ENCODE measurements around the gene NXNL1.

The NXNL1 gene

DNA sequence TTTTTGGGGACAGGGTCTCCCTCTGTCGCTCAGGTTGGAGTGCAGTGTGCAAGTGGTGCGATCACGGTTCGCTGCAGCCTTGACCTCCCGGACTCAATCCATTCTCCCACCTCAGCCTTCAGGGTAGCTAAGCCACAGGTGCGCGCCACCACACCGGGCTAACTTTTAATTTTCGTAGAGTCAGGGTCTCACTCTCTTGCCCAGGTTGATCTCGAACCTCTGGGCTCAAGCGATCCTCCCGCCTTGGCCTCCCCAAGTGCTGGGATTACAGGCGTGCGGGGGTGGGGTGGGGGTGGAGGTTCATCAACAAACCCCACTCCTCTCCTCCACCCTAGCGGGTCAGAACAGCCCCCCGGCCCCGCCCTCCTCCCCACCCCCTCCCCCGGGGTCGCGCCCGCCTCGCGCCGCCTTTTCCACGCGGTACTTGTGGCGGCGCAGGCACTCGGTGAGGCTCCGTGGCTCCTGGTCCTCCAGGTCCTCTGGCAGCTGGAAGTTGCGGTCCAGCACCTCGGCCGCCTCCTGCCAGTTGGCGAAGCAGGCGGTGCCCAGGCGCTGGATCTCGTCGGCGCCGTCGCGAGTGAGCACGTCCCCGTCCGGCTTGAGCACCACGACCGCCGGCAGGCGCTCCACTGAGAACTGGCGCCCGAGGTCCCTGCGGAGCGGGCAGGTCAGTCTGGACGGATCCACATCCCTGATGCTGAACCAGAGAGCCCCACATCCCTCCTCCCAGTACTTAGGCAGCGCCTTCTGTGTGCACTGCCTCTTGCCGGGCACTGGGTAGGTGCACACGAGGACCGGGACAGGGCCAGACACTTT is 5.2 kb downstream of the NXNL1 start:
- DNase-seq, result no peak

DNA sequence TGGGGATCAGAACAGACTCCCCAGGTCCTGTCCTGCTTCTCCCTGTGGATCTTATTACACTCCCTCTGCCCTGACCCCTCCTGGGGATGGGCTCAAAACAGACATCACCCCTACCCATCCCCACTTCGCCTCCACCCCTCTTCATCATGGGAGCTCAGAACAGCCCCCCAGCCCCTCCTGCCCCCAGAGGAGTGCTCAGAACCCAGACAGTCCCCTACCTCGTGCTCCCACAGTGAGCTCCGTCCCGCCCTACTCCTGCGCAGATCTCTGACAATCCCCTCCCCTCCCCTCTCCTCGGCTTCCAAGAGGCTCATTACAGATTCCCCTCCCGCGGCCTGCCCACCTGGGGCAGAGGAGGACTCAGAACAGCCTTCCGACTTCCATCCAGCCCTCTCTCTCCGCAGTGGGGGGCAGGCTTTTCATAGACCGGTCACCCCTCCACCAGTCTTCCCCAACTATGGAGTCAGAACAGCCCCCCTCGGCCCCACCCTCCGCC is 6.1 kb downstream of the NXNL1 start:
- DNase-seq, result no peak

DNA sequence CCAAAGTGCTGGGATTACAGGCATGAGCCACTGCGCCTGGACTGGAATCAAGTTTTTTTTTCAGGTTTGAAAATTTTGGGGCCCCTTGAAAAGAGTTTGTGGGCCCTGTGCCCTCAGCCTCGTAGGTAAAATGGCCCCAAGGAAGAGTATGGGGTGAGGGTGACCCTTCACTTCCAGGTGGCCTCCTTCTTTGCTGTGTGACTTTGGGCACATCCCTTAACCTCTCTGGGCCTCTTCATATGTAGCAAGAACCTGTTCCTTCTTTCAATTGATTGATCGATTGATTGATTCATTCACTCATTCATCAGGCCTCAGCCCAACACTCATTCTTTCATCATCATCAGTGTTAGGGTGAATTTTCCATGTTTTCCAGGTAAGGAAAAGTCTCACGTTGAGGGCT is 8.9 kb downstream of the NXNL1 start:
- DNase-seq, result no peak

DNA sequence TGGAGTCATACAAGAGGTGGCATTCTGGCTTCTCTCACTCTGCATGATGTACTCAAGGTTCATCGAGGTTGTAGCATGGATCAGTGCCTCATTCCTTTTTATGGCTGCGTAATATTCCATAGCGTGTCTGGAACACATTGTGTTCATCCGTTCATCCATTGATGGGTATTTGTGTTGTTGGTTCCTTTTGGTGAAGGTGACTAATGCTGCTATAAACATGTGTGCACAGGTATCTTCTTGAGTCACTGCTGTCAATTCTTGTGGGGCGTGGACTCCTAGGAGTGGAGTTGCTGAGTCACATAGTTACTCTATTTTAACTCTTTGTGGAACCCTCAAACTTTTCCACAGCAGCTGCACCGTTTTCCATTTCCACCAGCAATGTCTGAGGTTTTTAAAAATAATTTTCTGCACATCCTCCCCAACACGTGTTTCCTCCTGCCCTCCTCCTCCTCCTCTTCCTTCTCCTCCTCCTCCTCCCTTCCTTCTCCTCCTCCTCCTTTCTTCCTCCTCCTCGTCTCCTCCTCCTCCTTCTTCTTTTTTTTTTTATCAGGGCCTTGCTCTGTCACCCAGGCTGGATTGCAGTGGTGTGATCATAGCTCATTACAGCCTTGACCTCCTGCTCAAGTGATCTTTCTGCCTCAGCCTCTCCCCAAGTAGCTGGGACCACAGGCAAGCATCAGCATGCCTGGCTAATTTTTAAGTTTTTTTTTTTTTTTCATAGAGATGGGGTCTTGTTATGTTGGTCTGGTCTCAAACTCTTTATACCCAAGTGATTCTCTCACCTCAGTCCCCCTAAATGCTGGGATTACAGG is 10.3 kb downstream of the NXNL1 start:
- peak; percentile 25 for DNase-seq

DNA sequence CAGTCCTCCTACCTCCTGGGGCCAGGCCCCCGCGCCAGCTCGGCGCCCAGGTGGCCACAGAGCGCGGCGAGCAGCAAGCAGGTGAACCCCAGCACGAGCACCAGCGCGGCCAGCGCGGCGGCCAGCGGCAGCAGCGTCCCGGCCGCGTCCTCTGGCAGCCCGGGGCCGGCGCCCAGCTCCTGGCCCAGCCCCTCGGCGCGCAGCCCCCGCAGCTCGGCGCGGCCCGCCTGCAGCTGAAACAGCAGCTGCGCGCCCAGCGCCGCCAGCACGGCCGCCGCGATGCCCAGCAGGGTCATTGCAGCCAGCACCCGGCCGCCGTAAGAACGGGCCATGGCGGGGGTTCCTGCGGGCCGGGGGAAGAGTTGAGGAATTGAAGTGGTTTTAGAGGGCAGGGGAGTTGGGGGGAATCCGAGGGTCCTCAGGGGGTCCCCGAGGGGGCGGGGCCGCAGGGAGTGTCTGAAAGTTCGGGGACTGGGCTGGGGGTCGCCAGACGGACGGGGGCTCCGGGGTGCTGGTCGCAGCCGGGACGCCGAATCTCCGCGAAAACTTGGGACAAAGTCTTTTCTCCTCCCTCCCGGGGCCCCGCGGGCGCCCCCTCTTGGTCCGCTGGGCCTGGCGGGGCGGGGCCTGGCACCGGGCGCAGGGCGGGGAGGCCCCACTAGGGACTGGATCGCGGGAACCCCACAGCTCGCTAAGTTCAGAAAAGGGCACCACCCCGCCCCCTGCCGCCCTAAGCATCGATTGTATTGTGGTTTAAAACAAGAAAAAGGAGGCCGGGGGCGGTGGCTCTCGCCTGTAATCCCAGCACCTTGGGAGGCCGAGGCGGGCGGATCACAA is 12.4 kb downstream of the NXNL1 start, which contains the start of gene TMEM221:
TSS of gene TMEM221 (minus strand) at position 538 of the 837 bp plus-strand sequence. CDS start at position 332, 206 bp downstream.
- DNase-seq, result peak; percentile 24

DNA sequence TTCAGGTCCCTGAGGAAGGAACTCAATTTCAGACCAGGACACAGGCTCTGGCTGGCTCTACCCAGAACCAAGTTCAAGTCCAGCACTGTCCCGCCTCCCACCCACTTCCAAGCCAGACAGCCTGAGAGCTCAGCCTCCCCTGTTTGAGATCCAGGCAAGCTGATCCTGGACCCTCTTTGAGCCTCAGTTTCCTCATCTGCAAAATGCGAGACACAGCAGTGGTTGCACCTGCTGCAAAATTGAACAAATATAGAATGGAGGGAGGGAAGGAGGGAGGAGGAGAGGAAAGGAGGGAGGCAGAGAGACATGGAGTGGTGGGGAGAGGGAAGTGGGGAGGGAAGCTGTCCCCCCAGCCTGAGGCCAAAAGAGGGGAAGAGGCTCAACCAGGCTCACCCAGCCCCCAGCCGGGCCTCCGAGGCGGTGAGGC is 13.0 kb downstream of the NXNL1 start:
- DNase-seq, result no peak

DNA sequence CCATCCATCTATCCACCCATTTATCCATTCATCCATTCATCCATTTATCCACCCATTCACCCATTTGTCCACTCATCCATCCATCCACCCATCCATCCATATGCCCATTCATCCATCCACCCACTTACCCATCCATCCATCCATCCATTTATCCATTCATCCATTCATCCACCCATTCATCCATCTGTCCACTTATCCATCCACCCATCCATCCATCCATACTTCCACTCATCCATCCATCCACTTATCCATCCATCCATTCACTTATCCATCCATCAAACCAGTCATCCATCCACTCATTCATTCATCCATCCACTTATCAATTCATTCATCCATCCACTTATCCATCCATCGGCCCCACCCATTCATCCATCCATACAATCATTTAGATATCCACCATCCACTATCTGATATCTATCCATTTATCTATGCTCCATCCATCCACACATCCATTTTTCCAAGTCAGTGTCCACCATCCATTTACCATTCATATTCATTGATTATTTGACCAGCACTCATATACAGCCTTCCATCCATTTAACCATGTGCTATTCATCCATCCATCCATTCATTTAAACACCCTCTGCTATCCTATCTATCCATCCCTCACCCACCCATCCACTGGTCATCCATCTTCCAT is 15.1 kb downstream of the NXNL1 start:
- no peak for DNase-seq

DNA sequence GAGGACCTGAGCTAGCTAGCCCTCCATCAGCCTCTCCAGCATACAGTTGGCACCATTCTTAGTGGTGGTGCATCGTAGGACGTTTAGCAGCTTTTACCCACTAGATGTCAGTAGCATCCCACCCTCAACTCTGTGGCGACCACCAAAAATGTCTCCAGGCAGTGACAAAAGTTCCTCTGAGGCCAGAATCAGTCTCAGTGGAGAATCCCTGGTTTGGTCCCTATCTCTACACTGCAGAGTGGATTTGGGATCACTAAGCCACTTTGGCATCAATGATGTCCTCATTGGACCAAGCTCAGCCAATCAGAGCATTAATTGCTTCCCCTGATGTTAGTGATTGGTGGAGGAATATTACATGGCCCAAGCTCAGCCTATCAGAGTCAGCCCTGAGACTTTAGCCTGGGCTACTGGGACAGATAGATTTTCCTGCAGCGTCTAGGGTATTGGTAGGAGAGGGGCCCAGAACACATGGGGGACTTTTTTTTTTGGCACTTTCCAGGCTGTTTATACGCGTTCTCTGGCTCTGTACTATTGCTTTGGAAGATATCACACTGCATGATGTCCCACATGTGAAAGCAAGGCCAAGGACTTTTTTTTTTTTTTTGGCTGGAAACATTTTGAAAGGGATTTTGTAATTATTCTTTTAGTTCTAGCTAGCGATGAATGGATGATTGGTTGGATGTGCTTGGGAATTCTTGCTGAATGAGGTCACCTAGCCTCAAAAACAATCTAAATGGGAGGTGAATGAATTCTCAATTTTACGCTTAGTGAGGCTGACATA is 19.3 kb downstream of the NXNL1 start:
- DNase-seq, result no peak

DNA sequence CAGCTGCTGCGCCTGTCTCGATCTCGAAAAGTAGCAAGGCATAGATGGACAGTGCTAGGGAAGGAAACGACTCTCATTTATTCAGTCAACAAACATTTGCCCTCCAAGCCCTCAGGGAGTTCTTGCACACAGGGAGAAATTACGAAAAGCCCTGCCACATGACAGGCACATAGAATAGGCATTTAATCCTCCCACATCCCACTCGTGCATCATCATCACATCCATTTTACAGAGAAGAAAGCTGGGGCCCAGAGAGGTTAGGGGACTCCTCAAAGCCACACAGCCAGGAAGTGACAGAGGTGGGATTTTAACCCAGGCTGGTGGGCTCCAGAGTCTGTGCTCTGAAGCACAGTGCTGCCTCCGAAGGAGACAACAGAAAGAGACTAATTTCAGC is 23.9 kb downstream of the NXNL1 start:
- DNase-seq, result peak; percentile 26

DNA sequence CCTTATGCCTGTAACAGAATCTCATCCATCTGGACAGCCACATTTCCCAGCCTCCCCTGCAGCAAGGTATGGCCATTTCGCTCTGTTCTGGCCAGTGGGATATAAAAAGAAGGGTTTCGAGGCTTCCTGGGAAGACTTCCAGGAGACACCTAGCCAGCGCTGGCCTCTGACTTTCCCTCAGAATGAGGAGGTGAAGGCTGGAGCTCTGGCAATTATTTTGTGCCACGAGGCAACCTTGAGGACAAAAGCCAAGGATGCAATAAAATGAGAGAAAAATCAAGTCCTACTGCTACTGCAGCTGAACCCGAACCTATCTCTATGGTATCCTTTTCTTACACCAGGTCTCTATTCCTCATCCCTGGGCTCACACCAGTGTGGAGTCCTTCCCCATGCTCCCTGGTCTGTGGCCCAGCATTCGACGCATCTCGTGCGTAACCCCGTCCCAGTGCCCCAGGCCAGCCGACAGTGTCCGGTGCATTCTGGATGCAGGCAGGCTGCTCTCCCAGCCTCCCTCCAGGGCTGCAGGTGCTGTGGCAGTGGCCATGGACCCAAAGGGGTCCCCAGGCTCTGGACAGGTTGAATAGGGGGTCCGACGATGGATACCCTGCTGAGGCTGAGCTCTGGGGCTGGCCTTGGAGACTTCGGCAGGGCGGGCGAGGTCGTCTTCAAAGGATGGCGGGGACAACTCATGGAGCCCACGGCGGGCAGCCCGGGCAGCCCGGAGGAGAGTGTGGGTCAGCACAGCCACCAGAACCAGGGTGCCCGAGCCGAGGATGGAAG is 24.4 kb downstream of the NXNL1 start:
- DNase-seq, result no peak

DNA sequence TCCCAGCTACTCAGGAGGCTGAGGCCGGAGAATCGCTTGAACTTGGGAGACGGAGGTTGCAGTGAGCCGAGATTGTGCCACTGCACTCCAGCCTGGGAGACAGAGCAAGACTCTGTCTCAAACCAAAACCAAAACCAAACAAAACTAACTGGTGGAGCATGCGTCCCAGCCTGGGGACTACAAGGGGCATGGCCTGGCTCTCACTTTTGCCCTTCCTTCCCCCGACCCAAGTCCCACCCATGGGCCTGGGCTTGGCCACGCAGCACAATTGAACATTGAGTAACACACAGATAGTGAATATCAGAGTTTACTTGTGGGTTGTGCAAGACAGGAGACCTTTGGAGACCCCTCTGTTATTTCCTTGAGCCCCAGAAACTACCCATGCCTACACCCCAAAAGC is 25.5 kb downstream of the NXNL1 start:
- DNase-seq, result no peak

DNA sequence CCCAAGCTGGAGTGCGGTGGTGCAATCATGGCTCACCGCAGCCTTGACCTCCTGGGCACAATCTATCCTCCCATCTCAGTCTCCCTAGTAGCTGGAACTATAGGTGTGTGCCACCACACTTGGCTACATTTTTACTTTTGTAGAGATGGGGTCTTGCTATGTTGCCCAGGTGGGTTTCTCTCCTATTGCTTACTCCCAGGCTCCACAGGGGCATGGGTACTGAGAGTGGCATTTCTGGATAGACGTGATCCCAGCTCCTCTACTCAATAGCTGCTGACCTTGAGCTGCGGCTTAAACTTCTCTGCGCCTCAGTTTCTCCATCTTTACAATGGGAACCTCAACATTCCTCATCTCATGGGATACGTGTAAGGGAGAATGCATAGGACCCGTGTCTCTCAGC is 29.3 kb downstream of the NXNL1 start:
- no peak for DNase-seq

DNA sequence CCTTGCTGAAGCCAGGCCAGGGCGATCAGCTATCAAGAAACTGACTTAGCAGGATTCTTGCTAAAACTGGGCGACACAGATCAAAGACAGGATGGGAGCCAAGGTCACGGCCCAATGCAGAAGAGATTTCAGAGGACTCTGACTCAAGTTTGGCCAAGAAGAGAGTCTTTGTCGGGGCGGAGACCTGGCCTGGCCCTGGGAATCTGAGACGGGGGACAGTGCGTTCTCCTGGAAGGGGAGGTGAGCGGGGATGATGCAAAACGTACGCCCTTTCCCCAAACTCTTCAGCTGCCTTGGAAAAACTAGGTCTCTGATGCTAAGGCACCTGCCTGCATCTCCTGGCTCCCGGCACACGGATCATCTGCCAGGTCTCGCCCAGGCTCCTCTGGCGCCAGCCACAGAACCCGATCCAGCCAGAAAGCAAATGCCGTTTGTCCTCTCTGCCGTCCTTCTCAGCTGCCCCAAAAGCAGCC is 31.0 kb downstream of the NXNL1 start:
- DNase-seq, result no peak

DNA sequence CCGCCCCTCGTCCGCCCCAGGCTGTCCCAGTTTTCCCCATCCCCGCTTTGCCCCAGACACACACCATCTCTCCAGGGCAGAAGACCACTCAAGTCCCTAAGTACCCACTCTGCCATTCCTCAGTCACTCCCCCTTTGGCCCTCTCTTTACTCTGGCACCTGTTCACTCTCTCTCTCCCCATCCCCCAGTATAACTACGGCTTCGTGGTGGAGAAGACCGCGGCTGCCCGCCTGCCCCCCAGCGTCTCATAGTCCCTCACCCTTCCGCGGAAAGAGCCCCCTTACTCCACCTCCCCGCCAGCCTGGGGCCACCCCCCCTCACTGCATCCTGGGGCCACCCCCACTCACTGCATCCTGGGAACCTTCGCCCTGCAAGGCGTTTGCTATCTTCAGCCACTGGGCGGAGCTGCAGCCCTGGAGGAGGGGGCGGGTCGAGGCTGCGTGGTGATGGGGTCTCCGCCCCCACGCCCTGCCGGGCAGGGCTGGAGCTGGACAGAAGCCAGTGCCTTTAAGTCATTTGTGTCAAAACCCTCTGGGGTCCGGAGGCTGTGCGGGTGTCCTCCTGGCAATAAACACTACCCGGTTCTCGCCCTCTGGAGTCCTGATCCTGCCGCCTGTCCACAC is 35.9 kb downstream of the NXNL1 start:
- DNase-seq, result no peak

DNA sequence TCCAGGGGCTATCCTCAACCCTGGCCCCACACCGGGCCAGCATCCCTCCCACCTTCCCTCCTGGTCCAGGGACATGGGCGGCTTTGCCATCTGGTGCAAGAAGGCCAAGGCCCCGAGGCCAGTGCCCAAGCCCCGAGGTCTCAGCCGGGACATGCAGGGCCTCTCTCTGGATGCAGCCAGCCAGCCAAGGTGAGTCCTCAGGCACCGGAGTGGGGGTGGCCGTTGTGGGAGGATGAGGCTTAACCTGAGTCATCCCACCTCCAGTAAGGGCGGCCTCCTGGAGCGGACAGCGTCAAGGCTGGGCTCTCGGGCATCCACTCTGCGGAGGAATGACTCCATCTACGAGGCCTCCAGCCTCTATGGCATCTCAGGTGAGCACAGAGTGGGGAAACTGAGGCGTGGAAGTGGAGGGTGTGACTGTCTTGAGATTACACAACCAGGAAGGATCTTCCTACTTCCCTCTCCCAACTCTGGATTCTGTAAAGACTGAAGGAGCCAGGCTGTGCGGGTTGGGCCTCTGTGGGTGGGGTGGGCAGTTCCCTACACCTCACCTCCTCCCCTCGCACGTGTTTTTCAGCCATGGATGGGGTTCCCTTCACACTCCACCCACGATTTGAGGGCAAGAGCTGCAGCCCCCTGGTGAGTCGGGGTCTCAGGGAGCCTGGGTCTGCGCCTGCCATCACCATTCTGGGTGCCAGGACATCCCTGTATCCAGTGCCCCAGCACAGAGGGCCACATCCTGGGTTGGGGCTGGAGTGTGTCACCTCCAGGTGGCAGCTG is 37.1 kb downstream of the NXNL1 start:
- DNase-seq, result no peak

DNA sequence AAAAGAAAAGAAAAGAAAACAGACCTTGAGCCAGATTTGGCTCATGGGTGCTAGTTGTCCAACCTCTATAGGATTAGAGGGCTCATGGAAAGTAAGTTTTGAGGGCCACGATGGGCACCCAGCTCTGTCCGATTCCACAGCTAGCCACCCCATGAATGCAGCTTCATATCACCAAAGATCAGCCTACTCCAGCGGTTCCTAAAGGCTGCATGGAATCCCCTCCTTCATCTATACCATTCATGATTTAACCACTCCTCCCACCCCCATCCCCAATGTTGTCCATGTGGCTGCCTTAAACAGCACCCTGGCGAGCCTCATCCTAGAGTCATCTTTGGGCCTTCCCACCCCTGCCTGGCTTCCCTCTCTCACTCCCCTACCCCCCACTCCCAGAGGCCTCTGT is 38.8 kb downstream of the NXNL1 start:
- no peak for DNase-seq

DNA sequence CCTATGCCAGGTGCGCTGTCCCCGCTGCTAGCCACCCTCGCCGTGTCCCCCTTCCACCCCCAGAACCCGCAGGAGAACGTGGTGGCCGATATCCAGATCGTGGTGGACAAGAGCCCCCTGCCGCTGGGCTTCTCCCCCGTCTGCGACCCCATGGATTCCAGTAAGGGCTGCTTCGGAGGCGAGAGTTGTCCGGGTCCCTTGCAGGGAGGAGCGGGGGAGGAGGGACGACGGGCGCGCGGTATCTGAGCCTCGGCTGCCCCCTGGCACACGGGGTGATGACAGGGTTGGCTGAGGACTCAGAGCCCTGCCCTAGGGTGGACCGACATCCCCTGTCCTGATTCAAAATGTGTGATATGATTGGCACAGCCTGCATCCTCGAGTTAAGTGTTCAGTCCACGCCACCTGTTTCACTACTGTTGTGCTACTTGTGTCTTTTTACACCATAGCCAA is 40.2 kb downstream of the NXNL1 start:
- peak; percentile 33 for DNase-seq

DNA sequence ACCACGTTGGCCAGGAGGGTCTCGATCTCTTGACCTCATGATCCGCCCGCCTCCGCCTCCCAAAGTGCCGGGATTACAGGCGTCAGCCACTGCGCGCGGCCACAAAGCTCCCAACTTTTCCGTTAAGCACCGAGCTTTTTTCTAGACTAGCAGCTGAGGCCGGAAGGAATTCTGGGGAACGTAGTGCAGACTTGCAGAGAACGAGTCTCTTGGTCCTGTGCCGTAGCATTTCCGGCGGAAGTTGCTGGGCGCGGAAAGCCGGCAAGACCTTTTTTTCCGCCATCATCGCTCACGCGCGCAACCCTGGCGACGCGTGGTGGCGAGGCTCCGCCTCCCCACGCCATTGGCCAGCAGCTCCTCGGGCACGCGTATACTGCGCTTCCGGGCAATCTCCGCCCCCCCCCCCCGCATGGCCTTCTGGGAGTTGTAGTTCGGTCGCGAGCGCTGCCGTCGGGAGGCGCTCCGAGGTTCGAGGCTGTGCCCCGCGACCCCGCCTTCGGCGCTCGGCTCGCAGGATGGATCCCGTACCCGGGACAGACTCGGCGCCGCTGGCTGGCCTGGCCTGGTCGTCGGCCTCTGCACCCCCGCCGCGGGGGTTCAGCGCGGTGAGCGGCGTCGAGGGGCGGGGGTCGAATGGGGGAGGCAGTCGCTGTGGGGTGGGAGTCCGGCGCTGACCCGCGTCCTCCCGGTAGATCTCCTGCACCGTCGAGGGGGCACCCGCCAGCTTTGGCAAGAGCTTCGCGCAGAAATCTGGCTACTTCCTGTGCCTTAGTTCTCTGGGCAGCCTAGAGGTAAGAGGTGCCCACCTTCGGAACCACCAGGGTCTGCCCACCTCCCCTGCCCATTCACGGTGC is 40.9 kb downstream of the NXNL1 start, which contains the start of gene MVB12A:
TSS of gene MVB12A (plus strand) at position 427 of the 854 bp plus-strand sequence. CDS start at position 516, 89 bp downstream.
- peak; percentile 98 for DNase-seq

All from inflammatory macrophage treated with lipopolysaccharide for 4 hours (primary cell).